GF-D8 (cell line): ENCODE results near the gene TYMP.
"Not testable (repeated sequence)": the region's sequence is repeated elsewhere in the genome, so short reads cannot be mapped to it uniquely, and the experiment has no call there.

ENCODE experiments used
- DNase-seq: peaks from one replicate; lab custom pipeline; 2025; lab: John Stamatoyannopoulos, UW

TYMP gene

DNA sequence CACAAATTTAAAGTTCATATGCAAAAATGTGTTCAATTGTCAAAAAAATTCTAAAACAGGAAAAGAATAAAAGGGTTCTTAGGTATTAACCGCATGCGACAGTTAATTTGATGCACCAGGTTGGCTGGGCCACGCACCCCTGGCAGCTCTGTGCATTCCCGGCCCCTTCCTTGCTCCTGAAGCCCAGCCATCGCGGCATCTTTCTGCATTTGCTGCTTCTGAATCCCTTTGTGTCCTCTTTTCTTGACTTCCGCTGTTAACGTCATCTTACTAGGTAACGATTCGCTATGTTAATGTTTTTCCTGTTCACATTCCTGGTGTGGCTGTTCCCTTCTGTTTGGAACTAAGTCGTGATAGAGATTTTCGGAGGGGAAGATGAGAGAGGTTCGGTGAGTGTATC, 8.0 kb upstream of the TYMP start:
- DNase-seq, result no peak

- DNase-seq, result no peak
Observed at GRCh38 chr22:50536226-50536625, 6.4 kb upstream of the TYMP start.

GRCh38 chr22:50535113-50535512, 5.3 kb upstream of the TYMP start:
- DNase-seq, result no peak

DNA sequence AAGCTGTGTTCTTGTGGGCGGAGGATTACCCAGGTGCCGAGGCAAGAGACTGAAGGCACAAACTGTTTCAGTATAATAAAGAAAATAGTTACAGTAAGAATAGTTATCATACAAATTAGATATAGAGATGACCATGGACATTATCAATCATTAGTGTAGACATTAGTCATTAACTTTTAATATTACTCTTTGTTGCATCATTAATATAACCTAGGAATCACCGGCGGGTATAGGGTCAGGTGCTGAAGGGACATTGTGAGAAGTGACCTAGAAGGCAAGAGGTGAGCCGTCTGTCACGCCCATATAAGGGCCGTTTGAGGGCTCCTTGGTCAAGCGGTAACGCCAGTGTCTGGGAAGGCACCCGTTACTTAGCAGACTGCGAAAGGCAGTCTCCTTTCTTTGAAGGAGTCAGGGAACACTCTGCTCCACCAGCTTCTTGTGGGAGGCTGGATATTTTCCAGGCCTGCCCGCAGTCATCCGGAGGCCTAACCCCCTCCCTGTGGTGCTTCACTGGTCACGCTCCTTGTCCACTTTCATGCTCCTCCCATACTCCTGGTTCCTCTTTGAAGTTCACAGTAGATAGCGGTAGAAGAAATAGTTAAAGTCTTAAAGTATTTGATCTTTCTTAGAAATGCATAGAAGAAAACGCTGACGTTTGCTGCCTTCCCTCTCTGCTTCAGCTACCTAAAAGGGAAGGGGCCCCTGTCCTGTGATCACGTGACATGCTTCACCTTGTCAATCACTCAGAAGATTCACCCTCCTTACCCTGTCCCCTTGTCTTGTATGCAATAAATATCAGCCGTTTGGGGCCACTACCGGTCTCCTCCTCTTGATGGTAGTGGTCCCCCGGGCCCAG, 4.3 kb upstream of the TYMP start:
- DNase-seq, result not testable (repeated sequence)

- DNase-seq, result no peak
Observed at GRCh38 chr22:50532824-50533796, 3.3 kb upstream of the TYMP start.

DNA sequence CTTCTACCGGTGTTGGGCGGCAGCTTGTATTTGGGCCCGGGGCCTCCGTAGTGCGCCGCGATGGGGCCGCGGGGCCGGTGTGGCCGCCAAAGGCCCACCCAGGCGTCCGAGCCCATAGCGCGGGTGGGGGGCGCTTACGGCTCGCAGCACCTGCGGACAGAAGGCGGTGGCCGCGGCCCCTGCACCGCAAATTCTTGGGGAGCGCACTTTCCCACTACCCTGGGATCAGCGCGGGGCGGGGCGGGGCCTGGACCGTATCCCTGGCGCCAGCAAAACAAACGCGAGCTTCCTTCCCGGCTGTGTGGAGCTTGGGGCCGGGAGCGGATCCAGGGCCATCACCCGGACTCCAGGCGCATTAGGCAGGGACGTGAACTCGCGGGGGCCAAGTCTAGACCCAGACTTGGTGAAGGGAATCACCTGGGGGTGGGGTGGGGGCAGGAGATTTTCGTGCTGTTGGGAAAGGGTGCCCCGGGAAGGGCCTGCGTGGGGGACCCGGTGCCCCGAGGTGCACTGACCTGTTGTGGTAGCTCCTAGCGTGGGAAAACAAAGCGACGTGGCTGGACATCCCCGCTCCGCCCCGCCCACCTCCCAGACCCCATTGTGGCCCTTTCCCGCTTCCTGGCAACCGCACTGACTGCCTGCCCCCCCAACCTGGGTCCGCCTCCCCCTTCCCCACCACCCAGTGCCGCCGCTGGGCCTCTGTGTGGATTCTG, 2.3 kb upstream of the TYMP start:
- DNase-seq, result no peak

DNA sequence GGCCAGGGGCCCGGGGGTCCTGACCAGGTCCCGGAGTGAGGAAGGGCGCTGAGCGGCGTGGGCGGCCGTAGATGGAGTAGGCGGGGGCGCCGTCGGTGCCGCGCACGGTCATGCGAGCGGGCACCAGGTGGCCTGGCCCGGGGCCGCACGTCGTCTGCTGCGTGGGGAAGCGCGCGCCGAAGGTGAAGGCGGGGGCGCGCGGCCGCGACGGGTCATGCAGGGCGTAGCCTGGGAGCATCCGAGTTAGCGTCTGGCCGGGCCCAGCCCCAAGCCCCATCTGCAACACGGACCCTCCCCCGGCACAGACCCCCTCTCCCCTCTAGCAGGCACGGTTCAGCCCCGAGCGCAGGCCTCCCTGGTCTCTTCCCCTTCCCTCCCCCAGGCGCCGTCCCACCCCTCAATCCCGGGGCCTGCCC, 1.7 kb upstream of the TYMP start:
- no peak for DNase-seq

DNA sequence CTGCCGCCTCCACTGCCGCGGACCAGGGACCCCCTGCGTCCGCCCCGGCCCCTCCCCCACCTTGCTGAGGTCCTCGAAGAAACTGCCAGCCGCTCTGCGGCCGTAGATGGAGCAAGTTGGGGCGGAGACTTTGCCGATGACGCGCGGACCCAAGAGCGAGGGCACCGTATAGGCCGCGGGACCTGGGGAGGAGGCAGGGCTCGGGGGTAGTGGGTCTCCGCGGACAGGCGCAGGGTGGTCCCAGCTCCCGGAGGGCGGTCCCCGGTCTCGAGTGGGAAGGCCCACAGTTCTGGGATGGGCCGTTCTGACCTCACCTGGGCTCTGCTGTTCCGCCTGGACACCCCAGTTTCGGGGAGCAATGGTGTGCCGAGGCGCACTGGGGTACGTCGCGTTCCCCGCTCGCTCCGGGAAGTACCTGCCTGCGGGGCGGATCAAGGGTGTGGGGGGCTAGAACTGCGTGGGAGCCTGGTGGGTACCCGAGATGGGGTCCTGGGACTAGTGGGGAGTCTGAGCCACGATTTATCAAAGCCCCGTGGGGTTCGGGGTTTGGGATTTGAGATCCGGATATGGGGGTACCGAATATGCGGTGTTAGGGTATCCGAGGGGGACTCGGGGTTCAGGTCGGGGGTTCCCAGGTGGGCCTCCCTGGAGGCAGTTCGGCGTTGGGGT, 1.2 kb upstream of the TYMP start:
- no peak for DNase-seq

- no peak for DNase-seq
Observed at GRCh38 chr22:50530580-50530876, 716 bp upstream of the TYMP start.

DNA sequence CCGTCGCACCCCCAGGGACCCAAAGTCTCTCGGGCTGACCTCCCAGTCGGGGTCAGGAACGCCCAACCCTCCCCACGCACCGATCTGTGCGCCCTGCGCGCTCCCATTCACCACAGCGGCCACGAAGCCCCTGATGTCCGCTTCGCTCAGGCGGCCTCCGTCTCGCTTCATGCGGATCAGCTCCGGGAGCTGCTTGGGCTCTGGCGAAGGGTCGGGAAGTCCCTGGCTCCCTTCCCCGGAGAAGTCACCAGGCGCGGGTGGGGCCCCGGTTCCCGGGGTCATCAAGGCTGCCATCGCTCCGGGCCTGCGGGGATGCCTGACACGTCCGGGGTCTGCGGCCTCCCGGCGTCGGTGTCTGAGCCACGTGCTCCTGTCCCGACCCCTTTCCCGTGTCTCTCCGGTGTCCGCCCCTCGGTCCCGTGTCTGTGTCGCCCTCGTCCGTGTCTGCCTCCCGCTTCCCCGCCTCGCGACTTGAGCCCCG, 356 bp downstream of the TYMP start:
- DNase-seq, result no peak

GRCh38 chr22:50528682-50529415, 963 bp downstream of the TYMP start:
- no peak for DNase-seq

DNA sequence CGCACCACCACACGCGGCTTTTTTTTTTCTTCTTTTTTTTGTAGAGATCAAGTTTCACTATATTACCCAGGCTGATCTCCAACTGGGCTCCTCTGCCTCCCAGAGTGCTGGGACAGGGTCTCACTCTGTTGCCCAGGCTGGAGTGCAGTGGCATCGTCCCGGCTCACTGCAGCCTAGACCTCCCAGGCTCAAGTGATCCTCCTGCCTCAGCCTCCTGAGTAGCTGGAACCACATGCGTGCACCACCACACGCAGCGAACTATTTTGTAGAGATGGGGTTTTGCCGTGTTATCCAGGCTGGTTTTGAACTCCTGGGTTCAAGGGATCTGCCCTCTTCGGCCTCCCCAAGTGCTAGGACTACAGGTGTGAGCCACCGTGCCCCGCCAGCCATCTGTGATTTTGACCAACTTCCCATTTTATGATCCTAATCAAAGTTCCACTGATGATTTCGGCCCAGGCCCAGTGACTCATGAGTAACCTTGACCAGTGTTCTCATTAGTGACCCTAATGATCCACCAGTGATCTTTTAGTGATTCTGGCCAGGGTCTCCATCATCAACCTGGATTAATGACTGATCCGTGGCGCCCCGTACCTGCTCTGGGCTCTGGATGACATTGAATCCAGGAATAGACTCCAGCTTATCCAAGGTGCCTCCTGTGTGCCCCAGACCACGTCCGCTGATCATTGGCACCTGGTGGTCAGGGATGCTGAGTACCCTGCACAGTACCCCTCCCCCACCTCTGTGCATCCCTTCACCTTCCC, 1.7 kb downstream of the TYMP start:
- DNase-seq, result no peak

GRCh38 chr22:50526834-50527801, 2.7 kb downstream of the TYMP start:
- DNase-seq, result peak; percentile 33

- peak; percentile 55 for DNase-seq
Observed at GRCh38 chr22:50526108-50526833, 3.5 kb downstream of the TYMP start.

GRCh38 chr22:50525858-50526107, 4.0 kb downstream of the TYMP start:
- no peak for DNase-seq

- peak; percentile 87 for DNase-seq
Observed at GRCh38 chr22:50525104-50525857, 4.5 kb downstream of the TYMP start, which contains the start of gene SCO2. Gene SCO2 (minus strand): TSS chr22:50525598. CDS start chr22:50524411, 1,187 bp downstream.

GRCh38 chr22:50524676-50525103, 5.1 kb downstream of the TYMP start:
- no peak for DNase-seq
